ENCODE results near the gene TBRG4.

TBRG4 gene

GRCh38 chr7:45098983-45099839 is 12.3 kb downstream of the TBRG4 start:
- Histone ChIP-seq H3K36me3 (ENCODE audit: insufficient read depth, low read depth, low read length) (peaks cover 61% of the 10 kb centered on the region), H3K27ac (ENCODE audit: low read length) (no peak overlapping the region)

GRCh38 chr7:45092931-45093235 is 18.6 kb downstream of the TBRG4 start:
- Histone ChIP-seq H3K9me3 (ENCODE audit: insufficient read depth, low read depth, low read length) (no peaks in the 10 kb centered on the region), H3K27ac (ENCODE audit: low read length) (no peak overlapping the region), H3K27me3 (ENCODE audit: insufficient read depth, low read length) (peaks cover 12% of the 10 kb centered on the region), H3K36me3 (ENCODE audit: insufficient read depth, low read depth, low read length) (no peaks in the 10 kb centered on the region), H3K4me3 (ENCODE audit: low read length) (peak overlapping the region; percentile 31; the same call in 1 of the 2 replicates), H3K4me1 (ENCODE audit: insufficient read depth, low read length) (peaks cover 11% of the 10 kb centered on the region), H3K9ac (ENCODE audit: low read depth, low read length) (0 out of 2 replicates have a peak overlapping the region, but pooled peaks have one; percentile 12)

More at GRCh38 chr7:45098983-45099839, 12.3 kb downstream of the TBRG4 start:
- Histone ChIP-seq H3K9ac (ENCODE audit: low read depth, low read length) (no peak overlapping the region), H3K4me3 (ENCODE audit: low read length) (no peak overlapping the region), H3K27me3 (ENCODE audit: insufficient read depth, low read length) (no peaks in the 10 kb centered on the region), H3K9me3 (ENCODE audit: insufficient read depth, low read depth, low read length) (no peaks in the 10 kb centered on the region), H3K4me1 (ENCODE audit: insufficient read depth, low read length) (no peaks in the 10 kb centered on the region)

GRCh38 chr7:45092100-45092930 is 19.2 kb downstream of the TBRG4 start:
- H3K9ac ChIP-seq (ENCODE audit: low read depth, low read length) = 0 out of 2 replicates have a peak overlapping the region, but pooled peaks have one; percentile 12
- H3K27ac ChIP-seq (ENCODE audit: low read length) = no peak overlapping the region
- peak overlapping the region; percentile 31; the same call in 1 of the 2 replicates for H3K4me3 ChIP-seq (ENCODE audit: low read length)
- peaks cover 18% of the 10 kb centered on the region for H3K27me3 ChIP-seq (ENCODE audit: insufficient read depth, low read length)
- peaks cover 11% of the 10 kb centered on the region for H3K4me1 ChIP-seq (ENCODE audit: insufficient read depth, low read length)
- H3K36me3 ChIP-seq (ENCODE audit: insufficient read depth, low read depth, low read length) = no peaks in the 10 kb centered on the region
- no peaks in the 10 kb centered on the region for H3K9me3 ChIP-seq (ENCODE audit: insufficient read depth, low read depth, low read length)

- H3K9ac ChIP-seq (ENCODE audit: low read depth, low read length) = no peak overlapping the region
- peaks cover 20% of the 10 kb centered on the region for H3K27me3 ChIP-seq (ENCODE audit: insufficient read depth, low read length)
- H3K9me3 ChIP-seq (ENCODE audit: insufficient read depth, low read depth, low read length) = no peaks in the 10 kb centered on the region
- H3K36me3 ChIP-seq (ENCODE audit: insufficient read depth, low read depth, low read length) = no peaks in the 10 kb centered on the region
- H3K4me1 ChIP-seq (ENCODE audit: insufficient read depth, low read length) = peaks cover 11% of the 10 kb centered on the region
- no peak overlapping the region for H3K27ac ChIP-seq (ENCODE audit: low read length)
- peak overlapping the region; percentile 71 for H3K4me3 ChIP-seq (ENCODE audit: low read length)
Observed at GRCh38 chr7:45089341-45089891, 22.1 kb downstream of the TBRG4 start.

GRCh38 chr7:45088821-45089340 is 22.6 kb downstream of the TBRG4 start, which contains the start of gene NACAD:
NACAD (minus strand) TSS chr7:45088969; CDS start chr7:45088894, 75 bp downstream.
- H3K27me3 ChIP-seq (ENCODE audit: insufficient read depth, low read length) = peaks cover 20% of the 10 kb centered on the region
- H3K4me1 ChIP-seq (ENCODE audit: insufficient read depth, low read length) = peaks cover 11% of the 10 kb centered on the region
- H3K36me3 ChIP-seq (ENCODE audit: insufficient read depth, low read depth, low read length) = no peaks in the 10 kb centered on the region
- H3K4me3 ChIP-seq (ENCODE audit: low read length) = peak within 1 kb of the TSS; percentile 71
- no peak within 1 kb of the TSS for H3K27ac ChIP-seq (ENCODE audit: low read length)
- no peak within 1 kb of the TSS for H3K9ac ChIP-seq (ENCODE audit: low read depth, low read length)
- no peaks in the 10 kb centered on the region for H3K9me3 ChIP-seq (ENCODE audit: insufficient read depth, low read depth, low read length)

GRCh38 chr7:45088146-45088701 is 23.3 kb downstream of the TBRG4 start:
- H3K4me3 ChIP-seq (ENCODE audit: low read length) = peak overlapping the region; percentile 71; the same call in 1 of the 2 replicates
- no peak overlapping the region for H3K27ac ChIP-seq (ENCODE audit: low read length)
- H3K27me3 ChIP-seq (ENCODE audit: insufficient read depth, low read length) = peaks cover 20% of the 10 kb centered on the region
- H3K4me1 ChIP-seq (ENCODE audit: insufficient read depth, low read length) = peaks cover 11% of the 10 kb centered on the region
- no peaks in the 10 kb centered on the region for H3K9me3 ChIP-seq (ENCODE audit: insufficient read depth, low read depth, low read length)
- no peak overlapping the region for H3K9ac ChIP-seq (ENCODE audit: low read depth, low read length)
- no peaks in the 10 kb centered on the region for H3K36me3 ChIP-seq (ENCODE audit: insufficient read depth, low read depth, low read length)

GRCh38 chr7:45087301-45088145 is 24.0 kb downstream of the TBRG4 start:
- no peak overlapping the region for H3K27ac ChIP-seq (ENCODE audit: low read length)
- H3K36me3 ChIP-seq (ENCODE audit: insufficient read depth, low read depth, low read length) = no peaks in the 10 kb centered on the region
- no peaks in the 10 kb centered on the region for H3K9me3 ChIP-seq (ENCODE audit: insufficient read depth, low read depth, low read length)
- no peak overlapping the region for H3K9ac ChIP-seq (ENCODE audit: low read depth, low read length)
- H3K4me1 ChIP-seq (ENCODE audit: insufficient read depth, low read length) = peaks cover 6% of the 10 kb centered on the region
- peaks cover 20% of the 10 kb centered on the region for H3K27me3 ChIP-seq (ENCODE audit: insufficient read depth, low read length)
- H3K4me3 ChIP-seq (ENCODE audit: low read length) = peak overlapping the region; percentile 71; the same call in 1 of the 2 replicates

GRCh38 chr7:45086331-45087065 is 25.0 kb downstream of the TBRG4 start:
- no peaks in the 10 kb centered on the region for H3K36me3 ChIP-seq (ENCODE audit: insufficient read depth, low read depth, low read length)
- peaks cover 20% of the 10 kb centered on the region for H3K27me3 ChIP-seq (ENCODE audit: insufficient read depth, low read length)
- H3K4me3 ChIP-seq (ENCODE audit: low read length) = no peak overlapping the region
- H3K9ac ChIP-seq (ENCODE audit: low read depth, low read length) = no peak overlapping the region
- H3K9me3 ChIP-seq (ENCODE audit: insufficient read depth, low read depth, low read length) = no peaks in the 10 kb centered on the region
- H3K4me1 ChIP-seq (ENCODE audit: insufficient read depth, low read length) = no peaks in the 10 kb centered on the region
- no peak overlapping the region for H3K27ac ChIP-seq (ENCODE audit: low read length)

GRCh38 chr7:45085619-45086200 is 25.8 kb downstream of the TBRG4 start:
- Histone ChIP-seq H3K9ac (ENCODE audit: low read depth, low read length) (no peak overlapping the region), H3K9me3 (ENCODE audit: insufficient read depth, low read depth, low read length) (no peaks in the 10 kb centered on the region), H3K27ac (ENCODE audit: low read length) (no peak overlapping the region), H3K36me3 (ENCODE audit: insufficient read depth, low read depth, low read length) (no peaks in the 10 kb centered on the region), H3K27me3 (ENCODE audit: insufficient read depth, low read length) (peaks cover 20% of the 10 kb centered on the region), H3K4me3 (ENCODE audit: low read length) (no peak overlapping the region), H3K4me1 (ENCODE audit: insufficient read depth, low read length) (no peaks in the 10 kb centered on the region)
